Spleen (tissue), 7 donors: ENCODE measurements around the gene PSMG4.

Source experiments
- POLR2A ChIP-seq, 3 donors: fragments of 450-650 bp; IDR thresholded peaks; one replicate each; pipeline ENCODE4 v1.5.1; 2017; ENCODE audit warnings: antibody characterized with exemption in 3 of 3, mild to moderate bottlenecking in 1 of 3
- TF ChIP-seq, protein P1 (sequence below), 11 experiments: fragments of 200-600 bp in 7 of 11; fragments of 450-650 bp in 4 of 11; sonication (generic) in 4 of 11; IDR thresholded peaks in 8 of 11; conservative IDR thresholded peaks in 3 of 11; 1 replicate in 7 of 11; 2 replicates in 4 of 11; pipeline versions ENCODE4 v1.4.0 to v1.8.0; 2016 to 2021; ENCODE audit warnings: antibody characterized with exemption in 11 of 11, inconsistent platforms in 4 of 11, mild to moderate bottlenecking in 1 of 11
- donor health status: DM: no; HTN: no; CAD: no; lungs with moderate emphysema.
- donor health status: DM: no; HTN: no; CAD: no.
- donor health status: DM: no; HTN: no; CAD: no.

DNA sequence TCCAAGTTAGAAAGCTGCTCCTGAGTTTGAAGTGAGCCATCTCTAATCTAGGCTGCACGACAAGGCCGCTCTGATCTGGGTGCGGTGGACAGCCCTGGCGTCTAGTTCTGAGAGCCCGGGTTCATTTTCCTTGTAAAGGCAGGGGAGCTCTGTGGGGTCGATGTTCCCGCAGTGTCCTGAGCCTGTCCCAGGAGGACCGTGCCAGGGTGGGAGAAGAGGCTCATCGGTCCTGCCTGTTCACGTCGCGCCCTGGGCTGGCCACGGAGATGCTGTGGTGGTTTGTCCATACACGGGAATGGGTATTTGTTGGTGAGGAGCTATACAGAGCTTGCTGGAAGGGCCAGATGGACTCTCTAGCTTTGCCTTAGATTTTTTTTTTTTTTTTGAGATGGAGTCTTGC, 27.0 kb downstream of the PSMG4 start:
- TF ChIP-seq, protein P1, sequence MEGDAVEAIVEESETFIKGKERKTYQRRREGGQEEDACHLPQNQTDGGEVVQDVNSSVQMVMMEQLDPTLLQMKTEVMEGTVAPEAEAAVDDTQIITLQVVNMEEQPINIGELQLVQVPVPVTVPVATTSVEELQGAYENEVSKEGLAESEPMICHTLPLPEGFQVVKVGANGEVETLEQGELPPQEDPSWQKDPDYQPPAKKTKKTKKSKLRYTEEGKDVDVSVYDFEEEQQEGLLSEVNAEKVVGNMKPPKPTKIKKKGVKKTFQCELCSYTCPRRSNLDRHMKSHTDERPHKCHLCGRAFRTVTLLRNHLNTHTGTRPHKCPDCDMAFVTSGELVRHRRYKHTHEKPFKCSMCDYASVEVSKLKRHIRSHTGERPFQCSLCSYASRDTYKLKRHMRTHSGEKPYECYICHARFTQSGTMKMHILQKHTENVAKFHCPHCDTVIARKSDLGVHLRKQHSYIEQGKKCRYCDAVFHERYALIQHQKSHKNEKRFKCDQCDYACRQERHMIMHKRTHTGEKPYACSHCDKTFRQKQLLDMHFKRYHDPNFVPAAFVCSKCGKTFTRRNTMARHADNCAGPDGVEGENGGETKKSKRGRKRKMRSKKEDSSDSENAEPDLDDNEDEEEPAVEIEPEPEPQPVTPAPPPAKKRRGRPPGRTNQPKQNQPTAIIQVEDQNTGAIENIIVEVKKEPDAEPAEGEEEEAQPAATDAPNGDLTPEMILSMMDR (IDR thresholded peaks at IDR 0.05 in 8 of 11, conservative IDR thresholded peaks at IDR 0.05 in 3 of 11), result no peak
- no peak for TF ChIP-seq POLR2A (IDR thresholded peaks at IDR 0.05)
